ENCODE measurements around the gene MPPED2. TPM values are rescaled to one million over a fixed set of nuclear protein-coding genes. Genes with fewer than 3 reads are reported as not detected.

The MPPED2 gene
- total RNA-seq, 4 donors from 2014 or later: 1.4 to 17.9 (median 5.3) TPM

GRCh38 chr11:30422447-30423278 lies 163.5 kb downstream of the MPPED2 start:
- H3K27ac ChIP-seq: no peak overlapping the region
- no peak overlapping the region for H3K4me3 ChIP-seq
- H3K36me3 ChIP-seq: no peaks in the 10 kb centered on the region
- ATAC-seq: no peak
- TF ChIP-seq, protein P1, sequence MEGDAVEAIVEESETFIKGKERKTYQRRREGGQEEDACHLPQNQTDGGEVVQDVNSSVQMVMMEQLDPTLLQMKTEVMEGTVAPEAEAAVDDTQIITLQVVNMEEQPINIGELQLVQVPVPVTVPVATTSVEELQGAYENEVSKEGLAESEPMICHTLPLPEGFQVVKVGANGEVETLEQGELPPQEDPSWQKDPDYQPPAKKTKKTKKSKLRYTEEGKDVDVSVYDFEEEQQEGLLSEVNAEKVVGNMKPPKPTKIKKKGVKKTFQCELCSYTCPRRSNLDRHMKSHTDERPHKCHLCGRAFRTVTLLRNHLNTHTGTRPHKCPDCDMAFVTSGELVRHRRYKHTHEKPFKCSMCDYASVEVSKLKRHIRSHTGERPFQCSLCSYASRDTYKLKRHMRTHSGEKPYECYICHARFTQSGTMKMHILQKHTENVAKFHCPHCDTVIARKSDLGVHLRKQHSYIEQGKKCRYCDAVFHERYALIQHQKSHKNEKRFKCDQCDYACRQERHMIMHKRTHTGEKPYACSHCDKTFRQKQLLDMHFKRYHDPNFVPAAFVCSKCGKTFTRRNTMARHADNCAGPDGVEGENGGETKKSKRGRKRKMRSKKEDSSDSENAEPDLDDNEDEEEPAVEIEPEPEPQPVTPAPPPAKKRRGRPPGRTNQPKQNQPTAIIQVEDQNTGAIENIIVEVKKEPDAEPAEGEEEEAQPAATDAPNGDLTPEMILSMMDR (IDR thresholded peaks at IDR 0.05): no peak
- no peak for TF ChIP-seq POLR2A (IDR thresholded peaks at IDR 0.05)
- no peak for TF ChIP-seq EP300 (IDR thresholded peaks at IDR 0.05)
- TF ChIP-seq POLR2AphosphoS5 (IDR thresholded peaks at IDR 0.05): no peak
- no peaks in the 10 kb centered on the region for H3K27me3 ChIP-seq
- no peaks in the 10 kb centered on the region for H3K9me3 ChIP-seq
- peaks cover 0 to 16% (median 0%) of the 10 kb centered on the region in 3 donors for H3K4me1 ChIP-seq
- WGBS, 2 donors (ENCODE audit: low coverage in 1 of 2): 15 to 25% methylated on average over 4 to 5 of the region's 5 CpGs

DNA sequence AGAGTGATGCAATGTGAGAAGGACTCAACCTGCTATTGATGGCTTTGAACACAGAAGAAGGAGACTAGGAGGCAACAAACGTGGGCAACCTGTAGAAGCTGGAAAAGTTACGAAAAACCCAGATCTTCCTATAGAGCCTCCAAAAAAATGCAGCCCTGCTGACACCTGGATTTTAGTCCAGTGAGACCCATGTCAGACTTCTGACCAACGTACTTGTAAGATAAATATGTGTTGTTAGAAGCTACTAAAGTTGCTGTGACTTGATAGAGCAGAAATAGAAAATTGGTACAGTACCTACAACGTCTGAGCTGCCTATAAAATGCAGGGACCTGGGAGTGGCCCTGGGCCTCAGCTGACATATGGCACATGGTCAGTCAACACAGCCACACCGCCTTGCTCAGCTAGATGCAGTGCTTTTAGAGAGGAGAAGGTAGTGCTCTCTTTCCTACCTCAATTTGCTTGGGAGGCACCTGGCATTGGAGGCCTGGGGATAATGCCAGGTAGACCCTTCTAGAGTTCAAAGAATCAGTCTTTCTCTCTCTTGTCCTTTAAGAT lies 165.8 kb downstream of the MPPED2 start:
- 82 to 88% methylated on average over 4 to 5 of the region's 5 CpGs for WGBS, 2 donors (ENCODE audit: low coverage in 1 of 2)
- no peaks in the 10 kb centered on the region for H3K9me3 ChIP-seq
- ATAC-seq: no peak
- H3K36me3 ChIP-seq: no peaks in the 10 kb centered on the region
- H3K4me3 ChIP-seq: no peak overlapping the region
- H3K27ac ChIP-seq: no peak overlapping the region
- peaks cover 0 to 16% (median 0%) of the 10 kb centered on the region in 3 donors for H3K4me1 ChIP-seq
- H3K27me3 ChIP-seq: no peaks in the 10 kb centered on the region
- TF ChIP-seq EP300 (IDR thresholded peaks at IDR 0.05) (no peak), POLR2AphosphoS5 (IDR thresholded peaks at IDR 0.05) (no peak), POLR2A (IDR thresholded peaks at IDR 0.05) (no peak)
- TF ChIP-seq, protein P1 (IDR thresholded peaks at IDR 0.05): no peak

- Histone ChIP-seq H3K27me3 (no peaks in the 10 kb centered on the region), H3K4me1 (no peaks in the 10 kb centered on the region), H3K27ac (no peak overlapping the region), H3K4me3 (no peak overlapping the region), H3K9me3 (no peaks in the 10 kb centered on the region), H3K36me3 (no peaks in the 10 kb centered on the region)
- WGBS, 2 donors (ENCODE audit: low coverage in 1 of 2): 89 to 96% methylated on average over 4 to 5 of the region's 6 CpGs
- TF ChIP-seq, protein P1 (IDR thresholded peaks at IDR 0.05): no peak
- TF ChIP-seq POLR2A (IDR thresholded peaks at IDR 0.05) (no peak), EP300 (IDR thresholded peaks at IDR 0.05) (no peak), POLR2AphosphoS5 (IDR thresholded peaks at IDR 0.05) (no peak)
- no peak for ATAC-seq
These were observed 171.3 kb downstream of the MPPED2 start for GRCh38 chr11:30414806-30415205.

GRCh38 chr11:30414244-30414643 lies 171.9 kb downstream of the MPPED2 start:
- Histone ChIP-seq H3K36me3 (no peaks in the 10 kb centered on the region), H3K9me3 (no peaks in the 10 kb centered on the region), H3K4me3 (no peak overlapping the region), H3K27me3 (no peaks in the 10 kb centered on the region), H3K4me1 (no peaks in the 10 kb centered on the region), H3K27ac (no peak overlapping the region)
- TF ChIP-seq POLR2A (IDR thresholded peaks at IDR 0.05) (no peak), EP300 (IDR thresholded peaks at IDR 0.05) (no peak)
- ATAC-seq: no peak
- 95 to 96% methylated on average over 5 of the region's 5 CpGs for WGBS, 2 donors (ENCODE audit: low coverage in 1 of 2)

- H3K4me3 ChIP-seq: no peak overlapping the region
- H3K36me3 ChIP-seq: no peaks in the 10 kb centered on the region
- H3K9me3 ChIP-seq: no peaks in the 10 kb centered on the region
- ATAC-seq: no peak
- peaks cover 0 to 2% (median 0%) of the 10 kb centered on the region in 3 donors for H3K4me1 ChIP-seq
- no peak overlapping the region for H3K27ac ChIP-seq
- no peak for TF ChIP-seq EP300 (IDR thresholded peaks at IDR 0.05)
- TF ChIP-seq POLR2AphosphoS5 (IDR thresholded peaks at IDR 0.05): no peak
- TF ChIP-seq POLR2A (IDR thresholded peaks at IDR 0.05): no peak
- TF ChIP-seq, protein P1 (IDR thresholded peaks at IDR 0.05): no peak
- WGBS, 2 donors (ENCODE audit: low coverage in 1 of 2): 45 to 49% methylated on average over 2 of the region's 2 CpGs
- no peaks in the 10 kb centered on the region for H3K27me3 ChIP-seq
These were observed 173.6 kb downstream of the MPPED2 start for GRCh38 chr11:30412509-30412908.
